Midbrain (tissue), 1 donor: ENCODE results near the gene PTPDC1.
"Not testable (repeated sequence)": the region's sequence is repeated elsewhere in the genome, so short reads cannot be mapped to it uniquely, and the experiment has no call there.

Source experiments
- DNase-seq: peaks from one replicate; lab custom pipeline; 2025; lab: John Stamatoyannopoulos, UW

Gene PTPDC1

DNA sequence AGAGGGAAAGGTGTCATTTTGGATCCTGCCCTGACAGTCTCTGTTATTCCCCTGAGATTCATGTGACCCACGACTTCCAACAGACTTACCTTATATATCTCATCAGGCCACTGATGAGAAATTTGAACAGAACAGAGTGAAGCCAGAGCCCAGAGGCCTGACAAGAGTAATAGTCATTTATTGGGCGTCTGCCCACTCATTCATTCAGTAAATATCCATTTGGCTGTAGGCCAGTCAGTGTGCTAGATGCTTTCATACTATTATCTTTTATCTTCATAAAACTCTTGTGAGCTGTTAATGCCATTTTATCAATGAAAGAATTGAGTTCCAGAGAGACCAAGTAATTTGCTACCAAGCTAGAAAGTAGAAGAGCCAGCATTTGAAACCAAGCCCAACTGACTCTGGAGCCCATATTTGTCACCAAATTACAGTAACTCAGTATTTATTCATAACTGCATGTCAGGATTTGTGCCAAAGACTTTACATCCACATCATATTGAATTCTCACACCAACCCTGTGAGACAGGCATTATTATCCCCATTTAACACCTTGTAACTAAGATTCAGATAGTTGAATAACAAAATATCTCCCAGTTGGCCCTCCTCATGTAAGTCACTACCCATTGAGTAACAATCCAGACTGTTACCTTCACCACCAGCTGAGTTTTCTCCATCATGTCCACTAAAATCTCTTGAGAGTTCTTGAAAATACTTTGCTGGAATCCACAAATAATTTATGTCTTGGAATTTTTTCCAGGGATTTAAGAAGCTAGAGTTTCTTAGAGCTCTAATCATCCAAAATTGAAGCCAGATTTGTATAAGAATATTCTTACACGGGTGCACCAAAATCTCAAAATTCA lies 2.5 kb downstream of the PTPDC1 start:
- DNase-seq = no peak

DNA sequence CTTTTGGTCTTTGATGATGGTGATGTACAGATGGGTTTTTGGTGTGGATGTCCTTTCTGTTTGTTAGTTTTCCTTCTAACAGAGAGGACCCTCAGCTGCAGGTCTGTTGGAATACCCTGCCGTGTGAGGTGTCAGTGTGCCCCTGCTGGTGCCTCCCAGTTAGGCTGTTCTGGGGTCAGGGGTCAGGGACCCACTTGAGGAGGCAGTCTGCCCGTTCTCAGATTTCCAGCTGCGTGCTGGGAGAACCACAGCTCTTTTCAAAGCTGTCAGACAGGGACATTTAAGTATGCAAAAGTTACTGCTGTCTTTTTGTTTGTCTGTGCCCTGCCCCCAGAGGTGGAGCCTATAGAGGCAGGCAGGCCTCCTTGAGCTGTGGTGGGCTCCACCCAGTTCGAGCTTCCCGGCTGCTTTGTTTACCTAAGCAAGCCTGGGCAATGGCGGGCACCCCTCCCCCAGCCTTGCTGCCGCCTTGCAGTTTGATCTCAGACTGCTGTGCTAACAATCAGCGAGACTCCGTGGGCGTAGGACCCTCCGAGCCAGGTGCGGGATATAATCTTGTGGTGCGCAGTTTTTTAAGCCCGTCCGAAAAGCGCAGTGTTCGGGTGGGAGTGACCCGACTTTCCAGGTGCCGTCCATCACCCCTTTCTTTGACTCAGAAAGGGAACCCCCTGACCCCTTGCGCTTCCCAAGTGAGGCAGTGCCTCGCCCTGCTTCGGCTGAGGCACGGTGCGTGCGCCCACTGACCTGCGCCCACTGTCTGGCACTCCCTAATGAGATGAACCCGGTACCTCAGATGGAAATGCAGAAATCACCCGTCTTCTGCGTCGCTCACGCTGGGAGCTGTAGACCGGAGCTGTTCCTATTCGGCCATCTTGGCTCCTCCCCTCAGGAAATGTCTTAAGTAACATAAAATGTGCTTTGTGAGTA lies 10.2 kb downstream of the PTPDC1 start:
- DNase-seq = not testable (repeated sequence)

DNA sequence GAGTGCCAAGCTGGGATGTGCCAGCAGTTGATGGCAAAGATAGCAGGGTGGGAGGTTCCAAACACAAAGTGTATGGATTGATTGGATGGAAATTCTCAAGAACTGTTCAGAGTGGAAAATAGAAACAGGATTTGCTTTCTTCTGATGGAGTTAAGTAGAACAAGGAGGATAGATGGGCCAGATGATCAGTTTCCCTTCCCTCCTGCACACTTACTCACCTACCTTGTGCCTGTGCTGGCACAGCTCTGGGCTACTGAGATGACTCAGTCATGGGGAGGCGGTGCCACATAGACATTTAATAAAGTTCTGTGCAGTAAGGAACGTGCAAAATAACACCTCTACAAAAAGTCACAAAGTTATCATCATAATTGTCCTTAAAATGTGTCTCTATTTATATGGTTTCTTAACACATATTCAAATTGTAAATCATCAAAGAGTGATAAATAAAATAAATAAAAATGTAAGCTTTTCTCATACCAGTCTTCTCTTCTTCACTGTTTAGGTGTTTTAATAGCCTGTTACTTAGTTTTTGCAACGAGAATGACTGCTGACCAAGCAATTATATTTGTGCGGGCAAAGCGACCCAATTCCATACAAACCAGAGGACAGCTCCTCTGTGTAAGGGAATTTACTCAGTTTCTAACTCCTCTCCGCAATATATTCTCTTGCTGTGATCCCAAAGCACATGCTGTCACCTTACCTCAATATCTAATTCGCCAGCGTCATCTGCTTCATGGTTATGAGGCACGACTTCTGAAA lies 12.7 kb downstream of the PTPDC1 start:
- no peak for DNase-seq

DNA sequence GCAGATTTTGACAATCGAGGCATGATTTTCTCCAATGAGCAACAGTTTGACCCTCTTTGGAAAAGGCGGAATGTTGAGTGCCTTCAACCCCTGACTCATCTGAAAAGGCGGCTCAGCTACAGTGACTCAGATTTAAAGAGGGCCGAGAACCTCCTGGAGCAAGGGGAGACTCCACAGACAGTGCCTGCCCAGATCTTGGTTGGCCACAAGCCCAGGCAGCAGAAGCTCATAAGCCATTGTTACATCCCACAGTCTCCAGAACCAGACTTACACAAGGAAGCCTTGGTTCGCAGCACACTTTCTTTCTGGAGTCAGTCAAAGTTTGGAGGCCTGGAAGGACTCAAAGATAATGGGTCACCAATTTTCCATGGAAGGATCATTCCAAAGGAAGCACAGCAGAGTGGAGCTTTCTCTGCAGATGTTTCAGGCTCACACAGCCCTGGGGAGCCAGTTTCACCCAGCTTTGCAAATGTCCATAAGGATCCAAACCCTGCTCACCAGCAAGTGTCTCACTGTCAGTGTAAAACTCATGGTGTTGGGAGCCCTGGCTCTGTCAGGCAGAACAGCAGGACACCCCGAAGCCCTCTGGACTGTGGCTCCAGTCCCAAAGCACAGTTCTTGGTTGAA lies 13.6 kb downstream of the PTPDC1 start:
- DNase-seq = no peak

DNA sequence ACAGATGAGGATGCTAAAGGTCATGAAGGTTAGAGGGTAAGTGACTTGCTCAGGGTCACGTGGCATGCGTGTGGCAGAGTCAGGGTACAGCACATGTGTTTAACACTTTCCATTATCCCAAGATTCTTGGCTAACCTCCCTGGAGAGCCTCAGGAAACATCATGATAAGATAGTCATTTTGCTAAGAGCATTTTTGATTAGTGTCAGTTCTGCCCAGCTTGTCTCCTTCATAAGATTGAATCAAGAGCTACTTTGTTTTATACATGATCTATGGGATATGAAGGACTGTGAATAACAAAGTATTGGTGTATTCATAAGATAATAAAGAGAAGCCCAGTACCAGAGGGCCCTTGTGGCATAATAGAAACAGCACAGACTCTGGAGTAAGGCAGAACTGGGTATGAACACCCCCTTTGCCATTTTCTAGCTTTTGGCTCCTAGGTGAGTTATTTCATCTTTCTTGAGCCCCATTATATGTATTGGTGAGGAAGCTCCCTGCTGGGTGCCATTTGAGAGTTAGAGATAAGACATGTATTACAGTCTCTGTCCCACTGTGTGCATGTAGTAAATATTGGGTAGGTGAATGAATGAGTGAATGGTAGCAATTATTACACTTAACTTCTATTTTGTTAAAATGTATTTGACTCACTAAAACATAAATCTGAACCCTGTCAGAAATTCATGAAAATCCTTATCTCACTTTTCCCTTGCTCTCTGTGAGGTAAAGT lies 16.1 kb downstream of the PTPDC1 start:
- DNase-seq = no peak

DNA sequence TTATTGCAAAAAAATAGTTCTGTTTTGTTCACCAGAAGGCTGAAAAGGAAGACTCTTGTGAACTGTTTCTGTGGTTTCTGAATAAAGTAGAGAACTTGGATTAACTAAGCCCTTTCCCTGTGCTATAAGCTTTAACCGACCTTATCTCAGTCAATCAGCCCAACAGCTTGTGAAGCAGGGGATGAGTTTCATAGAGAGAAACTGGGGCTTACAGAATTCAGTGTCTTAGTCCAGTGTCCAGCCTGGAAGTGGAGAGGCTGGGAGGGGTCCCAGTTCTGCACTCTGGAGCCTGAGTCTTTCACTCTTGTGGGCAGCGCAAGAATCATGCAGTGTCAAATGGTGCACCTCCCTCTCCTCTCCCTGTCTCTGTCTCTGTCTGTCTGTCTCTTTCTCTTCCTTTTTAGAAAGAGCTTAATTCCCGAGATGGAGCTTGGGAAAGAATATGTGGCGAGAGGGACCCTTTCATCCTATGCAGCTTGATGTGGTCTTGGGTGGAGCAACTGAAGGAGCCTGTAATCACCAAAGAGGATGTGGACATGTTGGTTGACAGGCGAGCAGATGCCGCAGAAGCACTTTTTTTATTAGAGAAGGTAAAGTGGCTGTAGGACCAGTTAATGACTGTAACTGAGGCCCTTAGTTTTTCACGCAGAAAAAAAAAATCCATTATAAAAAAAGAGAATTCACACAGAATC lies 17.0 kb downstream of the PTPDC1 start:
- no peak for DNase-seq

DNA sequence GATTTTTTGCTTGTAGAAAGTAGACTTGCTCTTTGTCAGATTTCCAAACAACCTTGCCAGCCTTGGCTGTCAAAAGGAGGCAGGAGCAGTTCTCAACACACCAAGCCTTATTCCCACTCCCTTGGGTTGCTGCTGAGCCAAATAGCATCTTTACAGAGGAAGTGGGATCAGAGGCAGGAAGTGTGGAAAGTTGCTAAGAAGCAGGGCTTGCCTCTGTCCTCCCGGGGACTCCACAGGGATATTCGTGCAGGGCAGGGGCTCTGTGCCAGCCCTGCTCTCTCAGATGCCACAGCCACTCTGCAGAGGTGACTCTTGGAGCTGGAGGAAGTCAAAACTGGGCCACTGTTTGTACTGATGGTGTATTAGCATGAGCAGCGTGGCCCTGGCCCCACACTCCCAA lies 24.3 kb downstream of the PTPDC1 start:
- DNase-seq = peak; percentile 24

DNA sequence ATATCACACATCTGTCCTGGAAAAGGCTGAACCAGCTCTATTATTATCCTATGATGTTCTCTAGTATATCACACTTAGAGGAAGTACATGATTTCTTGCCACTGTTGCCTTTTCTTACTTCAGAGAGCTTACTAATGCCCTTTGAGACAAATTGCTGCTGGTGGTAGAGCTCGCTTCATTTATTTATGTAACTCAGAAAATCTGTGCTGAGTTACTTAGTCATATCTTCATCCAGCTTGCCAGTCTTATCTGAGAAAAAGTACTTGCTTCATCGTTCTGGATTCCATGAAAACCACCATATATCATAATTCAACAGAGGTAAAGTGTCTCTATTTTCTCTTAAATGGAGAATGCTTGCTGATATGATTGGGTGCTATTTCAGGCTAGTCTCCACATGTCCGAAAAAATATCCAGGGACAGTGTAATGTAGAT lies 26.6 kb downstream of the PTPDC1 start:
- DNase-seq = peak; percentile 26

DNA sequence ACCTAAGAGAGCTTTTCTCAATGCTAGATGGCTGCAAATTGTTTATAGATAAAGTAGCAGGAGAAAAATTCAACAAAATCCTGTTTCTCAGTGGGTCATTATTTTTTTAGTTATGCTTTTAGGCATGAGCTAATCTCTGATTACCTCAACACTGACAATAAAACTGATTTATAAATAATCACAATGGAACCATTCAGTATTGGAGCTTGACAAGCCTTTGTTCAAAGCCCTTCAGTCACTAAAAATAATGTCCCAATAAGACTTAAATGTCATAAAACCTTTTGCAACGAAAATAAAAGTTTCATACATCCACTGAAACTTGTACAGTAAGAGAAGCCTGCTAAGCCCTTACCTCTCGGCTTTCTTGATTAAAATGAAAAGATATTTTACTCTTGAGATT lies 27.2 kb downstream of the PTPDC1 start:
- DNase-seq = peak; percentile 39

DNA sequence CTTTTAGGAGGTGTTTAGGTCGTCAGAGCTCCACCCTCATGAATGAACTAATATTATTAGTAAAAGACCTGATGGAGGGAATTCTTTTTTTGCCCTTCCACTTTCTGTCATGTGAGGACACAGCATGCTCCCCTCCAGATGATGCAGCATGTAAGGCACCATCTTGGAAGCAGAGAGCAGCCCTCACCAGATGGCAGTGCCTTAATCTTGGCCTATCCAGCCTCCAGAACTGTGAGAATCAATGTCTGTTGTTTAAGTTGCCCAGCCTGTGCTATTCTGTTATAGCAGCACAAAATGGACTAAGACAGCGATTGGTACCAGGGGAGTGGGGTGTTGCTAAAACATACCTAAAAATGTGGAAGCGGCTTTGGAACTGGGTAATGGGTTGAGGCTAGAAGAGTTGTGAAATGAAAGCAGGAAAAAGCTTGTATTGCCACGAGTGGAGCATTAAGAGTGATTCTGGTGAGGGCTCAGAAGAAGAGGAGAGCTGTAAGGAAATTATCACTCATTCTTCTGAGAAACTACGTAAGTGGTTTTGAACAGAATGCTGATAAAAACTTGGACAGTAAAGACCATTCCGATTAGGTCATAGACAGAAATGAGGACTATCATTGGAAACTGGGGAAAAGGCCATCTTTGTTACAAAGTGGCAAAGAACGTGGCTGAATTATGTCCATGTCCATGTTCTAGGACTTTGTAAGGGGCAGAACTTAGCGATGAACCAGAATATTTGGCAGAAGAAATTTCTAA lies 28.6 kb downstream of the PTPDC1 start:
- DNase-seq = no peak

DNA sequence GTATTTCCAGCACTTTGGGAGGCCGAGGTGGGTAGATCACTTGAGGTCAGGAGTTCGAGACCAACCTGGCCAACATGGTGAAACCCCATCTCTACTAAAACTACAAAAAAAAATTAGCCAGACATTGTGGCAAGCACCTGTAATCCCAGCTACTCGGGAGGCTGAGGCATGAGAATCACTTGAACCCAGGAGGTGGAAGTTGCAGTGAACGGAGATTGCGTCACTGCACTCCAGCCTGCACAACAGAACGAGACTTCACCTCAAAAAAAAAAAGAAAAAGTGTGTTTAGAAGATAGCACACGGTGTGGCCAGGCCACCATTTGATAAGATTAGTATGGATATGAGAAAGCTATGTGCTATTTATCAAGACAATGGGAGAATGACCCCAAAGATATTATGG lies 35.8 kb downstream of the PTPDC1 start:
- not testable (repeated sequence) for DNase-seq

DNA sequence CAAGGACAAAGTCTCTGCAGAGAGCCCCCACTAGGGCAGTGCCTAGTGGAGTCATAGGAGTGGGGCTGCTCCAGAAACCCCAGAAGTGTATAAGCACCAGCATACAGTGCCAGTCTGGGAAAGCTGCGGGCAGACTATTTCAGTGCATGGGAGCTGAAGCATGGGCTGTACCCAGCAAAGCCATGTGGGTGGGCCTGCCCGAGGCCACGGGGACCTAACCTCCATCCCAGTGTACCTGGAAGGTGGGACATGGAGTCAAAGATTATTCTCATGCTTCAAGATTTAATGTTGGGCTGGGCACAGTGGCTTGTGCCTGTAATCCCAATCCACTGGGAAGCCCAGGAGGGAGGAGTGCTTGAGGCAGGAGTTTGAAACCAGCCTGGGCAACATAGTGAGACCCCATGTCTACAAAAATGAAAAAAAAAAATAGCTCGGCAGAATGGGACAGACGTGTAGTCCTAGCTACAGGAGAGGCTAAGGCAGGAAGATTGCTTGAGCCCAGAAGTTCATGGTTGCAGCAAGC lies 36.7 kb downstream of the PTPDC1 start:
- DNase-seq = no peak

DNA sequence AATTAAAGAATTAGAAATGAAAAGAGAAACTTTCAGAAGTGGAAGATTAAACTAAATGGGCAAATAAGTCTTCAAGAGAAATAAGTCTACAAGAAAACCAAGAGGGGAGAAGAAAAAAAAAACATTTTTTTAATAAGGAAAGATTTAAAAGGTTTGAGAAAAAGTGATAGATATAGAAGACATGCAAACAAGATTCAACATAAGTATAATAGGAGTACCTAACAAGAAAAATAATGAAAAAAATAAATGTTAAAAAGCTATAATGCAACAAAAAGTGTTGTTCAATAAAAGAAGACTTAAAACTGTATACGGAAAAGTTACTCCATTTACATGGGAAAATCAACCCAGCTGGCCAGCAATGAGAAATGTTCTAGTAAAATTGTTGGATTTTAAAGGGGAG lies 42.6 kb downstream of the PTPDC1 start:
- no peak for DNase-seq

DNA sequence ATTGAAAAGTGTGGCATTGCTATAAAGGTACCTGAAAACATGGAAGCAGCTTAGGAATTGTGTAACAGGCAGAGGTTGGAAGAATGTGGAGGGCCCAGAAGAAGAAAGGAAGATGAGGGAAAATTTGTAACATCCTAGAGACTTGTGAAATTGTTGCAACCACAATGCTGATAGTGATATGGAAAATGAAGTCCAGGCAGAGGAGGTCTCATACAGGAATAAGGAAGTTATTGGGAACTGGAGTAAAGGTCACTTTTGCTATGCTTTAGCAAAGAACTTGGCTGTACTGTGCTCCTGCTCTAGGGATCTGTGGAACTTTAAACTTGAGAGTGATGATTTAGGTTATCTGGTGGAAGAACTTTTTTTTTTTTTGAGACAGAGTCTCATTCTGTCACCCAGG lies 43.5 kb downstream of the PTPDC1 start:
- DNase-seq = no peak

DNA sequence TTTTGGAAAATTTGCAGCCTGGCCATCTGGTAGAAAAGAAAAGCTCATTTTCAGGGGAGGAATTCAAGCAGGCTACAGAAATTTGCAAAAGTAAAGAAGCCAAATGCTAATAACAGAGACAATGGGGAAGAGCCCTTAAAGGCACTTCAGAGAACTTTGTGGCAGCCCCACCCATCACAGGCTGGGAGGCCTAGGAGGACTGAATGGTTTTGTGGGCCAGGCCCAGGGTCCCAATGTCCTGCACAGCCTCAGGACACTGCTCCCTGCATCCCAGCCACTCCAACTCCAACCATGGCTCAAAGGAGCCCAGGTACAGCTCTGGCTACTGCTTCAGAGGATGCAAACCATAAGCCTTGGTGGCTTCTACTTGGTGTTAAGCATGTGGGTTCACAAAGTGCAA lies 44.3 kb downstream of the PTPDC1 start:
- no peak for DNase-seq

DNA sequence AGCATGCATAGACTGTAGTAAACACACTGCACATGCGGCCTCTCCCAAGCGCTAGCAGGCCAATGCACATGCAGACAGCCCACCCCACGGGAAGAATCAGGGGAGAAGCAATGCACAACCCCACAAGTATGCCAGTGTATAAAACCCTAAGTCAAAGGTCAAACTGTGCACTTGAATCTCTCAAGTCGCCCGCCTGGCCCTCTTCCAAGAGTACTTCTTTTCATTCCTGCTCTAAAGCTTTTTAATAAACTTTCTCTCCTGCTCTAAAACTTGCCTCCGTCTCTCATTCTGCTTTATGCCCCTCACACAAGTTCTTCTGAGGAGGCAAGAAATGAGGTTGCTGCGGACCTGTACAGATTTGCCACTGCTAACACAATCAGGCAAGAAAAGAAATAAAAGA lies 50.4 kb downstream of the PTPDC1 start:
- no peak for DNase-seq

DNA sequence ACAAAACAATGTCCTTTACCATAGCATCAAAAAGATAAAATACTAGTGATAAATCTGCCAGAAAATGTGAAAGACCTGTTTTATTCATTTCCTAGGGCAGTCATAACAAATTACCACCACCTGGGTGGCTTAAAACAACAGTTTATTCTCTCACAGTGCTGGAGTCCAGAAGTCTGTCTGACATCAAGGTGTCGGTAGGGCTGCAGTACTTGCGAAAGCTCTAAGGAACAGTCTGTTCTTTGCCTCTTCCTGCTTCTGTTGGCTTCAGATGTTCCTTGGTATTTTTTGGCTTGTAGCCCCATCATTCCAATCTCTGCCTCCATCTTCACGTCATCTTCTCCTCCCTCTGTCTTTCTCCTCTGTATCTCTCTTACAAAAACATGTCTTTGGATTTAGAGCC lies 51.0 kb downstream of the PTPDC1 start:
- no peak for DNase-seq

DNA sequence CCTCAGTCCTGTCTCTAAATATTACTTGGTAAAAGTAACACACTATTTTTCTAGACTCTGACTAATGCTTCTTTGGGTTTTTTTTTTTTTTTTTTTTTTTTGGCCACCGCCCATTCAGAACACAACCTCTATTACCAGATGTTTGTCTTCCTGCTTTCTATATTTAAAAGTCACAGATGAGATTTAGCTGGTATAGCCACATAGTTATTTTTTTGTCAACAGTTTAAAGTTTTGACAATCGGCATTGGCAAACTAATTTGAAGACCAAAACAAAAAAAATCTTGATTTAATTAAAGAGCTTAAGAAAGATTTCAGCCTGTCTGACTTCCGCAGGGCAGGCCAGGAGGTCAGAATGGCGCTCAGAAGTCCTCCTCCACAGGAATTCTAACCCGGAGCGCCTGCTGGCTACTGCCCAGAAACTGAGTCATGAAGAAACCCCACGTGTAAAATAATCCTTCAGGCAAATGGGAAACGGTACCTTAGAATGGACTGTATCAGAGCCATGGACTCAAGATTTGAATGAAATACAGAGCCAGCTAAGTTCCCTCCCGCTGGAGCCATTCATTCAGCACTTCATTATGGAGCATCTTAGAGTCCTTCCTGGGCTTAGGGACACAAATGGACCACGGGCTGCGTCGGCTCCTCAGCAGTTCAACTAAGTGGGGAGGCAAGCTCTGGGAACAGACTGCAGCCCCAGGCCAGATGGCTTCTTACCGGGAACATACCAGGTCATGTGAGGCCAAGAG lies 55.6 kb downstream of the PTPDC1 start:
- no peak for DNase-seq

DNA sequence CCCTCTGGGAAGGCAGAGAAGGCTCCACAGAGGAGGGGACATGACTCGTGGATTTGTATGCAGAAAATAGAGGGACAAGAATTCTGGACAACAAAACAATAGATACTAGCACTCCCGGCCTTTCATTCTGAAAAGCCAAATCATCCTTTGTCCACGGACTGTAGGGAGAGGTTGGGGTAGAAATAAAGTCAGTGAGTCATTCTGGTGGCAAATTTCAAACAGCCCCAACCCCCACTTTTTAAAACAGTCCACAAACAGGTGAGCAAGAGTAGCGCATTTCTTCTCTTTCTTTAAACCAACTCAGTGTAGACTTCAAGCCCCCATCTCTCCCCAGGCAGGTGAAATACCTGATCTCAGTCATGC lies 56.1 kb downstream of the PTPDC1 start:
- no peak for DNase-seq
